Tibial nerve (tissue), 4 donors: ENCODE results near the gene SPAG8. TPM values are rescaled to one million over a fixed set of nuclear protein-coding genes. Genes with fewer than 3 reads are reported as not detected.
A peak's percentile ranks its signal among the peaks of the same experiment; 100 is the strongest.

ENCODE experiments used
- DNase-seq, 2 donors: peaks; one replicate each; pipeline ENCODE4 v3.0.0-alpha.2; 2019; ENCODE audit warnings: low spot score in 2 of 2
- H3K27ac ChIP-seq, 4 donors: fragments of 200-600 bp; sonication (generic) in 3 of 4; one replicate each; pipeline ENCODE4 v1.5.1; 2017 to 2019; ENCODE audit warnings: mild to moderate bottlenecking in 1 of 4
- H3K27me3 ChIP-seq, 2 donors: fragments of 200-600 bp; sonication (generic) in 1 of 2; one replicate each; pipeline versions ENCODE4 v1.5.1 to v1.6.0; 2017 to 2019
- H3K36me3 ChIP-seq, 3 donors: fragments of 200-600 bp; sonication (generic); one replicate each; pipeline ENCODE4 v1.5.1; 2018 to 2019
- H3K4me1 ChIP-seq, 4 donors: fragments of 200-600 bp; sonication (generic) in 3 of 4; one replicate each; pipeline ENCODE4 v1.5.1; 2017 to 2019
- H3K4me3 ChIP-seq, 4 donors: fragments of 200-600 bp; sonication (generic) in 3 of 4; one replicate each; pipeline ENCODE4 v1.5.1; 2017 to 2019; ENCODE audit warnings: mild to moderate bottlenecking in 1 of 4, moderate library complexity in 1 of 4
- H3K9me3 ChIP-seq, 4 donors: fragments of 200-600 bp; sonication (generic) in 3 of 4; one replicate each; pipeline ENCODE4 v1.5.1; 2017 to 2019
- CTCF ChIP-seq, 5 experiments: fragments of 200-600 bp in 3 of 5; fragments of 450-650 bp in 2 of 5; sonication (generic) in 3 of 5; IDR thresholded peaks; one replicate each; pipeline ENCODE4 v1.5.1; 2016 to 2019; ENCODE audit warnings: antibody characterized with exemption in 5 of 5, mild to moderate bottlenecking in 3 of 5, moderate library complexity in 2 of 5
- EP300 ChIP-seq, 2 donors: sonication (generic); formaldehyde crosslinking; IDR thresholded peaks; one replicate each; pipeline ENCODE4 v1.6.1; 2017; ENCODE audit warnings: antibody characterized with exemption in 2 of 2, mild to moderate bottlenecking in 1 of 2
- POLR2A ChIP-seq, 2 donors: fragments of 450-650 bp; IDR thresholded peaks; one replicate each; pipeline ENCODE4 v1.6.1; 2017; ENCODE audit warnings: antibody characterized with exemption in 2 of 2, mild to moderate bottlenecking in 2 of 2, moderate library complexity in 2 of 2
- WGBS, 2 donors: methylation state at CpG; one replicate each; pipeline ENCODE4 v1.1.5; 2018; 5-methylcytosine and 5-hydroxymethylcytosine counted together
- total RNA-seq, 4 donors: library from RNA; depleted of rRNA; stranded (reverse); fragments of >200 nt; gene quantifications; one replicate each; pipeline ENCODE4 v1.1.0, GENCODE V29; 2016

The SPAG8 gene
- 1 to 10 TPM; 2.6 to 4.0 (median 3.5) TPM for total RNA-seq

- H3K27me3 ChIP-seq, result no peaks in the 10 kb centered on the region
- peak within 1 kb of the TSS in 3 of 4 donors; percentile 73 to 100 (median 99) for H3K27ac ChIP-seq
- DNase-seq, result peak; percentile 85 to 87
- no peaks in the 10 kb centered on the region for H3K9me3 ChIP-seq
- peaks cover 0 to 33% (median 0%) of the 10 kb centered on the region in 3 donors for H3K36me3 ChIP-seq
- WGBS, 2 donors, result 2% methylated on average over 17 to 28 of the region's 28 CpGs
- peaks cover 8 to 46% (median 25%) of the 10 kb centered on the region in 4 donors for H3K4me1 ChIP-seq
- TF ChIP-seq POLR2A (IDR thresholded peaks at IDR 0.05) (peak in 1 of 2 donors; percentile 50), EP300 (IDR thresholded peaks at IDR 0.05) (peak; percentile 60 to 75), CTCF (IDR thresholded peaks at IDR 0.05) (peak in 1 of 5 experiments; percentile 17)
- H3K4me3 ChIP-seq, result peak within 1 kb of the TSS; percentile 30 to 67 (median 52)
These were observed at the start of gene SPAG8 for GRCh38 chr9:35812025-35812602. TSS of gene SPAG8 (minus strand) at chr9:35812262. CDS start at chr9:35812147, 115 bp downstream.

- Histone ChIP-seq H3K4me3 (no peak overlapping the region), H3K4me1 (peaks cover 0 to 14% (median 0%) of the 10 kb centered on the region in 4 donors), H3K36me3 (no peaks in the 10 kb centered on the region), H3K27me3 (no peaks in the 10 kb centered on the region), H3K9me3 (no peaks in the 10 kb centered on the region), H3K27ac (no peak overlapping the region)
- WGBS, 2 donors, result 71 to 72% methylated on average over 12 of the region's 12 CpGs
- DNase-seq, result no peak
- TF ChIP-seq CTCF (IDR thresholded peaks at IDR 0.05) (no peak), EP300 (IDR thresholded peaks at IDR 0.05) (no peak), POLR2A (IDR thresholded peaks at IDR 0.05) (no peak)
These were observed 49.3 kb upstream of the SPAG8 start for GRCh38 chr9:35861161-35861897.

- no peak for DNase-seq
- 41 to 48% methylated on average over 3 of the region's 3 CpGs for WGBS, 2 donors
- TF ChIP-seq CTCF (IDR thresholded peaks at IDR 0.05) (no peak), EP300 (IDR thresholded peaks at IDR 0.05) (peak in 1 of 2 donors; percentile 22)
- H3K36me3 ChIP-seq, result peaks cover 0 to under 1% (median 0%) of the 10 kb centered on the region in 3 donors
- H3K9me3 ChIP-seq, result no peaks in the 10 kb centered on the region
- H3K4me1 ChIP-seq, result peaks cover 0 to 14% (median 0%) of the 10 kb centered on the region in 4 donors
- H3K27me3 ChIP-seq, result no peaks in the 10 kb centered on the region
- H3K27ac ChIP-seq, result peak overlapping the region in 1 of 4 donors; percentile 18
- no peak overlapping the region for H3K4me3 ChIP-seq
These were observed 47.9 kb upstream of the SPAG8 start for GRCh38 chr9:35859990-35860339.

- H3K36me3 ChIP-seq, result peaks cover 0 to 5% (median 0%) of the 10 kb centered on the region in 3 donors
- H3K9me3 ChIP-seq, result no peaks in the 10 kb centered on the region
- no peak overlapping the region for H3K4me3 ChIP-seq
- H3K27ac ChIP-seq, result peak overlapping the region in 1 of 4 donors; percentile 7
- WGBS, 2 donors, result 47 to 54% methylated on average over 11 to 16 of the region's 16 CpGs
- no peak for DNase-seq
- no peaks in the 10 kb centered on the region for H3K27me3 ChIP-seq
- peaks cover 0 to 14% (median 0%) of the 10 kb centered on the region in 4 donors for H3K4me1 ChIP-seq
- TF ChIP-seq EP300 (IDR thresholded peaks at IDR 0.05) (no peak), POLR2A (IDR thresholded peaks at IDR 0.05) (no peak), CTCF (IDR thresholded peaks at IDR 0.05) (no peak)
These were observed 47.4 kb upstream of the SPAG8 start for GRCh38 chr9:35859310-35859989.
